ELF-1 (cell line): Measurements from ENCODE around the gene FSIP1.

ENCODE experiments used
- DNase-seq: peaks from one replicate; pipeline ENCODE4 v3.0.0-alpha.2; 2016; ENCODE audit warnings: low read depth, low spot score

Gene FSIP1

DNA sequence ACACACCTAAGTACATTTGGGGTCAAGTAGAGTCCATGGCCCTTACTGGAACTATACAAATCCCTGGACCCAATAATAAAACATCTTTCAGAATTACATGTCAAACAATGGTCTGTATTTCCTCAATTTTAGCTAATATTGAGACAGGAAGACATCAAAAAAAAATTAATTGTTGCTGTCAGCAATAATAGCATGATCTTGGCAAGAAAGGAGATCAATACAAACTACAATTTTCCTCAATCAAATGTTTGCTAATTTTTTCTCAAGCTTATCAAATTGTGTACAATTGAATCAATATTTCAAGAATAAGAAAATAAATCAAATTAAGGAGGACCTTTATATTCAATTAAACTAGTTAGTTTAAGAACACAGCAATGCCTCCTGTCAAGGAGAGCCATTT lies 62.6 kb downstream of the FSIP1 start:
- no peak for DNase-seq

DNA sequence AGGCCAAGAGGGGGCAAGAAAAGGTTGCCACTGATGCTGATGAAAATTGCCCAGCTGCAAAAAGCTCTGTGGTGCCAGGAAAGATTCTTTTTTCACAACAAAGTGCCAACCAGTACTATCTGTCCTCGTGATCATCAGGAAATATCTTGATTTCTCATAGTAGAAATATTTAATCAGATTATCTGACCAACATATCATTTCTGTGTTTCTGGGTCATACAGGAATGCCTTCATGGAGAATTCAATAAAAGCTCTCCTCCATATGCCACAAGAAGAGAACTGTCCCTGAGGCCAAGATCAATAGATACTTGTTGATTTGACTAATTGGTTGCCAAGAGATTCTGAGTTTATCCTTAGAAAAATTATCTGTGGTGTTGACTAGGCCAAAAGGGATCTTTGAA lies 63.5 kb downstream of the FSIP1 start:
- DNase-seq = no peak

DNA sequence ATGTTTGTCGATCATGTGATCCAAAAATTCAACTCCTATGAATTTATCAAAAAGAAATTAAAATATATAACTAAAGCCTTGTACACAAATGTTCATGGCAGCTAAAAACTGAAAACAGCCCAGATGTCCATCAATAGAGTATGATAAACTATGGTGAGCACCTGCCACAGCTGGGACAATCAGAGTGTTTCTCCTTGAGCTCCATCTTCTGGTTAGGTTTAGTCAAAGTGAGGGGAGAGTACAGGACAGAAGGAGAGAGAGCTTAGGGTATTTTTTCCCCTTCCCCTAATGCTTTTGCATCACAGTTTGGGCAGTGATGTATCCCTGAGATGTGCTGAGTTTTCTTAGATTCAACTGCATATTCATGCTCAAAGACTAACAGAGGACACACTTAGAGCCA lies 65.5 kb downstream of the FSIP1 start:
- DNase-seq = no peak

DNA sequence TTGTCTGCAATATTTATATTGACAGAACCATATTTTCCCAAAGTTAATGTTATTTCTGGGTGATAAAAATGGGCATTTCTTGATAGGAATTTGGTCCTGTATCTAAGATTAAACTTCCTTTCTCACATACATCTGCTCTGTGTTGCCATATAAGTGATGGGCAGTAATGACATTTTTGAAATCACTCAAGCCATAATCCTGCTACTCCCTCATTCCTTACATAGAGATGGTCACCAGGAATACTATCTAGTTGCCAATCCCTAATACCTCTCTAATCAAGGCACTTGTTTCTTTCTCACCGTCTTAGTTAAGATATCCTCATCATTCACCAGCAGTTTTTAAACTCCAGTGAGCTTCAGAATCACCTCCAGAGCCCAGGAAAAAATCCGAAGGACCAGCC lies 68.4 kb downstream of the FSIP1 start:
- no peak for DNase-seq

DNA sequence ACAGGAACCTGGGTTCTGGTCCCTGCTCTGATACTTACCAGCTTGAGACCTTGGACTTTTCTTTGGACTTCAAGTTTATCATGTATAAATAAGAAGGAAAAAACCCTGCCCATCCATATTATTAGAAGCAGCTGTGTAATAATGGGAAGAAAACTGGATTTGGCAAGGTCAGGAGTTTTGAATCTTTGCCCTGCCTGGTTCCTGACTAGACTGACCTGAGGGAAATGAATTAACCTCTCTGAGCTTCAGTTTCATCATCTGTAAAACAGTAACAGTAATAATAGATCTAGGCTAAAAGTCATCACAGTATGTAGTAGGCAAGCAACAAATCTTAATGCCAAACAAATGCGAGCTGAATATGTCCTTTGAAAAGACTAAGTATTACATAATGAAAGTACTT lies 68.8 kb downstream of the FSIP1 start:
- DNase-seq = no peak

DNA sequence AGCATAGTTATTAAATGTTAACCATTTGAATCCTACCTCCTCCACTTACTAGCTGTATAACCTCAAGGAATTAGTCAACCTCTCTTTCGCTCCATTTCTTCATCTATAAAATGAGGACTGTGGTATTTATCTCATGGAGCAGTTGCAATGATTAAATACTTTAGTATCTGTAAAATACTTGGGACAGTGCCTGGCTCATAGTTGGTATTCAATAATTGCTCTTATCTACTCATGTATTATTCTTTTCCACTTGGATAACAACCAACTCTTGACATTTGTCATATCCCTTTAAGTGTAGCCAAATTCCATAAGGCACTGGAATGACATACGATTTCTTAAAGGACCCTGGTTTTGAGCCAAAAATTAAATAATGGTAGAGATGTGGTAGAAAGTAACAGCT lies 72.0 kb downstream of the FSIP1 start:
- DNase-seq = no peak

DNA sequence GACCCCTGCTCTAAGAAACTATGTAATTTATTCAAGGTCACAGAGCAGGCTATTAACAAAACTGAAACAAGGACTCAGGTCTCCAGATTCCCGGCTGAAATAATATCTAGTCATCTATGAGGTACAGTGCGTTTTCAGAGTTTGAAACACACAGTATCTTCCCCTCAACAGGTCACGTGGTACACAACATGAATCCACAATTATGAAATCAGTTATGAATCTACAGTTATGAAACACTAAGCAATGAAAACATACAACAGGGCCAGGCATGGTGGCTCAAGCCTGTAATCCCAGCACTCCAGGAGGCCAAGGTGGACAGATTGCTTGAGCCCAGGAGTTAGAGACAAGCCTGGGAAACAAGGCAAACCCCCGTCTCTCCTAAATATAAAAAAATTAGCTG lies 72.7 kb downstream of the FSIP1 start:
- no peak for DNase-seq

DNA sequence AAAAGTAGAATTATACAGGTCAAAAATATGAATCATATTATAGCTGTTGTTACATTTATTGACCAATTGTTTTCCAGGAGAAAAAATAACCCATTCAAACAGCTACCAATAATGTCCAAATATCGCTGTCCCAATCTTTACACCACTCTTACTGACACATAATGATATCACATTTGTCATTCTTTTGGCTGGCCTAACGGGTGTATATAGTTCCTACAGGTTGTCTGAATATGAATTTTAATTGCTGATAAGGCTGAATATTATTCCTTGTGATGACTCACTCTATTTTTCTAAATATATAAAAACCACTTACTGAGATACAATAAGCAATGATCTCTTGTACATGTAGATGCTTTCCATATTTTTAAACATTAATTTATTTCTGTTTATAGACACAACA lies 76.4 kb downstream of the FSIP1 start:
- DNase-seq = no peak

DNA sequence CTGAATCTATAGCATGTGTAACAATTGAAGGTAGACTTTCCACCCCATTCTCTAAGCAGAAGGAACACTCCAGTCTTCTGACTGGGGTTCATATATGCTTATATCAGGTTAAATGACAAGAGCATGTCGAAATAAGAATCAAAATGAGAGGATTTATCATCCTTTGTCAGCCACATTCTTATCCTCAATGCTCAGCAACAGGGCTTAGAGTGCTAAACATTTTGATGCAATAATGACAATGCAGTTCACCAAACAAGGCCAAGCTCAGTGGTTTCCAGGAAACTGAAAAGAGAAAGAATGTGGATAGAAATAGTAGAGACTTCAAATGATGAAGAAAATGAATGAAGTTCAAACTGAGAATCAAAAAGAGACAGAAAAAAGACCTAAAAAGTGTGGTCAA lies 78.0 kb downstream of the FSIP1 start:
- DNase-seq = no peak

DNA sequence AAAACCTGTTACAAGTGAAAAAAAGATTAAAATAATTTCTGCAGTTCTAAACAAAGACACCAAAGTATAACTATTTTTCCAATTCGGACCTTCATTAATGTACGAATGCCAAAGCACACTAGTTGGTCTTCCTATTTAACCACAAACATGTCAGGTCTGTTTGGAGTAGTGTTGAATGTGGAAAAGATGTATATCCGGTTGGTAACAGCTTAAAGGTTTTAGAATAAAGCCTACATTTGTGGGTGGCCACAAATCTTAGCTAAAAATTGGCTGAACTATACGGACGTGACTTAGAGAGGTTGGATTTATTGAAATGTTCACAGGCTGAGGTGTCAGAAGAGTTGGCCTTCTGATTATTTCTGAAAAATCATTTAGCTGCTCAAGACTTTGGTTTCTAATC lies 78.4 kb downstream of the FSIP1 start:
- DNase-seq = no peak

DNA sequence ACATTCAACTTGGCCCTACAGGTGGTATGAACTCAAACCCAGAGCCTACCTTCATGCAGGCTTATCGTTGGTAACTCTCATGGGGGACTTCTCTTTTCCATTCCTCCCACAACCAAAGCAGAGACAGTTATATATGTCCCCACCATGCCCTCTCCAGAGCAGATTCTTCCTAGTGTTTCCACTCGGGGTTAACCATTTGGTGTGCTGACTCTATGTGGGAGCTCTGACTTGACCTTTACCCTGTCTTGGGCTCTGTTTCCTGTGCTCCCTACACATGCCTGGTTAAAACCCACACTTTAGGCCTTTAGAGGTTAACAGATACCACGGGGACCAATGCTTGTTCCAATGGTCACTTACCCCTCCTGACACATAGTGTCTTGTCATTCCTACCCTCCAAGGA lies 80.7 kb downstream of the FSIP1 start:
- DNase-seq = no peak

DNA sequence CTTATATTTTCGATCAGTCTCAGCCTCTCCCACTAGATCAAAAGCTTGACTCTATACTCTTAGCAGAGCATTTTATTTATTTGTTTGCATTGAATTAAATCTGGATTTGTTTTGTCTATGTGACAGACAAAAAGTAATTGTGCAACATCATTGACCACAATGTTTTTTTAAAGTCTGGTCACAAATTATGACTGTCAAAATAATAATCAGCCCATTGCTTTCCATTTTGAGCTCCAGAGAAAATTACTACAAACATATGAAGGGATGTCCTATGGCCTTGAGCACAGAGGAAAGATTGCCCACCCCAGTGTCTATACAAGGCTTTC lies 82.3 kb downstream of the FSIP1 start:
- no peak for DNase-seq

DNA sequence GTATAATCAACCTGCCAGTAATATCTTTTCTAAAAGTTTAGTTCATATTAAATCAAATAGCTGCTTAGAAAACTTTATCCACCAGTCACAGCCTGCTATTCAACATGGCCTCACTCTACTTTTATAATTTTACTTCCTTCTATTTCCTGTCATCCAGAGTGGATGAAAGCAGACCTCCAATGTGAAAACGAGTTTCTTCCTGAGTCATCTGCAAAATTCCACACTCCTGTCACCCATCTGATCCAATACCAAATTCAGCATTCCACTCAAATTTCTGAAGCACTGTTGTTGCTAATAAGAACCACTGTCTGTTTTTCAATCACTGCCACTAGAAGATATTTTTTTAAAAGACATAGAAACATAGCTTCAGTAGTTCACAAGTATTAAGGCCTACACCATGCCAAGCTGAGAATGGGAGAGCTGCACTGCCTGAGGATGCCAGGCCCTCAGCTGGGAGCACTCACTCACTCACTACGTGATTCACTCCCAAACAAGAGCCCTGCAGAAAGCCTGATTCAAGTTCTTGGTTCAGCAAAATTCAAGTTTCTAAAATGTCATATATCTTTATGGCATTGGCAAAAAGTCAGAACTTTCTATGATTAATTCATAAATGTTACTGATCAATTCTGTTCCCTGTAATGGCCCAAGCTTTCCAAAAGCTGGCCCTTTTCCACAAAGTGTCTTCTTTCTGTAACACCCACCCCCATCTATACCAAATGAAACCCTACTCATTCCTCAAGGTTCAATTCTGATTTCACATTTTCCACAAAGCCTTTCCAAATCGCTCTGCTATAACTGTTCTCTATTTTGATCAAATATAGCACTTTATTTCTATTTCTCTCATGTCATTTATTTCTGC lies 82.9 kb downstream of the FSIP1 start:
- DNase-seq = no peak

DNA sequence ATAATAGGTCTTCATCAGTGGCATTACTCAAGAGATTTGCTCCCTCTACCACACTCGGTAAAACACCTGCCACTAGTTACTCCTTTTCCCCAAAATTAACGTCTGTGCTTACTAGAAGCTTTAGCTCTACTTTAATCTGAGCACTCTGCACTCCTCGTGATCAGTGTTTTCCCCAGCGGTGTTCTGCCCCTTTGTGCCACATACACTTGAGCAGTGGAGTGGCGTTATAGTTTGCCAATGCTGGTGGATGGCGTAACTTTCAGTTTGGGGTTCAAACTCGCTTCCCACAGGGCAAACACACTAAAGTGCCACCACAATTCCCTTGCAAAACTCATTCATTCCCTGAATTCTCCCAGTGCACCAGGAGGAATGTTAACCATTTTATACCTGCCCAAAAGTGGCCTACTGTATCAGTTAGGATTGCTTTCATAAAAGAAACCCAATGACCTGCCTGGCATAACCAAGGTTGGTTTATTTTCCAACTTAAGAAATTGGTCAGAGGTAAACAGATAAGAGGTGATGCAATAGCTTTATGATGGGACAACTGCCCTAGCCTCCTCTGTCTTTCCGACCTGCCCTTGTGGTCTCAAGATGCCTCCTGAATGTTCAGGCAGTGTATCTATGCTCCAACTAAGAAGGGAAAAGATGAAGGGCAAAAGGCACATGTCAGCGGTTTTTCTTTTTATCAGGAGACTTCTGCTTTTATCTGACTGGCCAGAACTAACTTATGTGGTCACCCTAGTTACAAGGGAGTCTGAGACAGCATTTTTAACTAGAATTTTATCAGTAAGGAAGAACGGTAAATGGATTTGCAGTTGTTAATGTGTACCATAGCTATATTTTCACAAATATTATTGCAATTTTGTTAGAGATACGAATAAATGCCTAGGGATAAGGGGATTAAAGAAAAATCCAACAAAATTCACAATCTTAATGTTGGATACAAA lies 83.9 kb downstream of the FSIP1 start:
- no peak for DNase-seq

DNA sequence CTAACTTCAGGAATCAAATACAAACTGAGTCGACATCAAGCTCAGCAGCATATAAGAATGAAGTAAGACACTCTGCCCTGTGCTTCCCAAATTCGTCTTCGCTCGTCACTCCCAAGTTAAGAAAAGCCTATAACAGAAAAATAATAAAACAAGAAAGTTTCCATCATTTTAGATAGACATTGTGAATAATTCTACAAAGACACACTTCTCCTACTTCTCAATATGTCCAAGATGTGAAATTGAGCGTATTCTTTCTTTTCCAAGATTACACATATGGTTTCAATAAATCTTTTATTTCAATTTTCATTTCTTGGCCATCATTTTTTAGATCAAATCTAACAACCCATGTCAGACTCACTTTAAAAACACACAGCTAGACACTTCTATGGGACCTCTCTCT lies 85.1 kb downstream of the FSIP1 start:
- no peak for DNase-seq

DNA sequence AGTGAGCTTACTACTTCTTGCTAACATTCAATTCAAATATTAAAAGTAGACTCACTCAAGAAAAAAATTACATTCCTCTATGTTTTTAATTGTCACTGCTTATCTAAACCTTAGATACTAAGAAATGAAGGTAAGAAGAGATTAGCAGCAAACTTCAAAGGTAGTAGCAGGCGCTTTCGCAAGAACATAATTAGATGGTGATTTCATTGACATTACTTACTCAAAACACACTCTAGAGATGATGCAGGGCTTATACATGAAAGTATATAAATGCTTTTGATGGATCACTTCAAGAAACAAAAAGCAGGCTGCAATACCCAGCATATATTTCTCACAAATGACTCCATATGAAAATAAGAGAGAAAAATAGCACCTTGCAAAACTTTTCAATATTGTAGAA lies 86.8 kb downstream of the FSIP1 start:
- DNase-seq = no peak

DNA sequence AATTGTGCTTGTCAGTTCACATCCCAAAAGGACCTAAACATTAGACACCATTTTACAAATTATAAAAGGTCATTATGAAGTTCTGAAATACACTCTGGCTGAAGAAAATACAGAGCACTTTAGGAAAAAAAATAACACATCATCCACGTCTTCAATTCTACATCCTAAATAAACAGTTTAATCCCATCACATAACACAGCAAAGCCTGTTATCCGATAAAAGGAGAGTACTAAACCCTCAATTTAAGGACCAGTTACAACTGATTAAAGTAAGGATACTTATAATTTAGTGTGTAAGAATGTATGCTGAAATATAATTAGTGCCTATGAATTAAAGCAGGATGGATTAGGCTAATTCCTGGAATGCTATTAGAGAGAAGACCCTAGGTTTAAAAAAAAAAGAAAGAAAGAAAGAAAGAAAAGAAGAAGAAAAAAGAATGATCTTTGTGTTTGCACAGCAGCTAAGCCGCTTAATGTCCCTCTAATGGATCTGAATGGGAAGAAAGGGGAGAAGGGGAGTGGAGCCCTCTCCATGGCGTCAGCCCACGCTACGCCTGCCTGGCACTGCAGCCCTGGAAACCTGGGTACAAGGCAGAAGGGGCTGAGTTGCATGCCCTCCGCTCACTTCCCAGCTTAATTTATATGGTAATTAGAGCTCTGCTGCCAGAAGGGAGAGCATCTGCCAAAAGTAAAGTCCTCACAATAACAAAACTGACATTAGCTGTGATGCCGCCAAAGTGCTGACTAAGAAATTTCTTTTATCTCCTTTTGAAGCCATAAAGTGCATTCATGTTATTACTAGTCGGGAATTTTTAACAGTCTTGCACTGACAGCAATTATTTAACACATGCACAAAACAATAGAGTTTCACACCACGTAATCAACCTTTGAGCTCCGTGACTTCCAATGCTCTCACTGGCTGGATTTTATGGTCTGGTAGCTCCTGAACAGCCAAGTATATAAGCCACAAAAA lies 90.0 kb downstream of the FSIP1 start:
- no peak for DNase-seq

DNA sequence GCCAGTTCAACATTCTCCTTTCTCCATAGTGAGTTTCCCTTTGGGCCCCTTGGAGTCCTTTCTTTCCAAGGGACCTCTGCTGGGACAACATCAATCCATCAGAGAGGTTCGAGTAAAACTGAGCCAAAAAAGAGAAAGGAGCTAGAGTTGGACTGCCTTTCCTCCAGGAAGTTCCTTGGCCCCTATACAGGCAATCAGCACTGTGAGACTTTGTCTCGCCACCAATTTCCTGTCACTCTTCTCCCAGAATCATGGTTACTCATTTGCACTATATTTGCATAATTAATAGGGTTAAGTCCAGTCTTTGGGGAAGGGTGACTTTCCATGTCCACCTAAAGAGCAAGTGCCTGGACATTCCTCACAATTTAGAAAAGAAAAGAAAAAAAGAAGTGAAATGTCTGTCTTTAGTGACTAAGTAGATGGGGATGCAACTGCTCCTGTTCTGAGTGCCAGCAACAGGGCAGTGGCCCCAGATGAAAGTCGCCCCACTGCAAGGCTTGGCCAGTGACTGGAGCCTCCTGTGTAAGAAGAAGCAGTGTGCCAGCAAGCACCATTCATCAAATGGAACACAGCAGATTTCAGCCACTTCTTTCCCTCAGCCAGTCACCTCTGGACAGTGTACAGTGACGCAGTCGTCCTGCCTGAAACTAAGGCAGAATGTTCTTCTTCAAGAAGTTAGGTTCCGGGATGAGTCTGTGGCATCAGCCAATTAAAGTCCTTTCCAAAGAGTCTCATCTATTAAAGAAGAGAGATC lies 91.6 kb downstream of the FSIP1 start:
- peak; percentile 6 for DNase-seq

DNA sequence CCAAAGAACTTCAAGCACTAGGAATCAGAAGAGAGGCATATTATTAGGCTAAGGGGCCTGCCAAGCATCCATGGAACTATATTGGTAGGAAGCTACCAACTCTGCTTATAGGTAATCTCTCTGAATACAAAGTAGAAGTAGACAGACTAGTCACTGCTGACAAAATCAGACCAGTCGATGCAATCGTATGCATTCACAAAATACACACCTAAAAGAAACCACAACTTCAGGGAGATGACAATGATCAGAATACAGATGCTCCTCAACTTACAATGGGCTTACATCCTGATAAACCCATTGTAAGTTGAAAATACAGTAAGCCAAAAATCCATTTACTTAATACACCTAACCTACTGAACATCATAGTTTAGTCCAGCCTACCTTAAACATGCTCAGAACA lies 94.7 kb downstream of the FSIP1 start:
- no peak for DNase-seq

DNA sequence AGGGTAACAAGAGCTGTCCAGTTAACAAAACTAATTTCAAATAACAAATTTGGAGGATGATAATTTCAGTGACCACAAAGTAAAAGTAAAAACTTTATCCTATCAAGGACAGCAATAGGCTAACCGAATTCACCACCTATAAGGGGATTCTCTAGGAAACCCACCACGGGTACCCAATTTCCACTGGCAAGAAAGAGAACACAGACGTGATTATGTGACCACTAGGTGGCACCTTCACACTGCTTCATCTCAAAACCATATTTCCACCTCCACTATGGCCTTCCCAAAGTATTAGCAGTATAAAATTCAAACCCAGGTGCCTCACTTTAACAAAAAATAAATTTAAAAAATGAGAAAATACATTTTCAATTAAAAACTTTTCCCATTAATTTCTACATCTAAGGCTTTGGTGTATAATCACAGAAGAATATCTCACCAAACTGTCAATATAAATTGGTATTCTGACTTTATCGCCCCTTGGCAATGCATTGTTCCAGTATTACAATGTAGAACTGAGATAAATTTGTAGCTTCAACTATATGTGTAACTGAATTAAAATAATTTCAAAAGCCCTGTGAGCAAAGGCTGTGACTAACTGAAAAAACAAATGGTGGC lies 96.5 kb downstream of the FSIP1 start:
- peak; percentile 46 for DNase-seq

DNA sequence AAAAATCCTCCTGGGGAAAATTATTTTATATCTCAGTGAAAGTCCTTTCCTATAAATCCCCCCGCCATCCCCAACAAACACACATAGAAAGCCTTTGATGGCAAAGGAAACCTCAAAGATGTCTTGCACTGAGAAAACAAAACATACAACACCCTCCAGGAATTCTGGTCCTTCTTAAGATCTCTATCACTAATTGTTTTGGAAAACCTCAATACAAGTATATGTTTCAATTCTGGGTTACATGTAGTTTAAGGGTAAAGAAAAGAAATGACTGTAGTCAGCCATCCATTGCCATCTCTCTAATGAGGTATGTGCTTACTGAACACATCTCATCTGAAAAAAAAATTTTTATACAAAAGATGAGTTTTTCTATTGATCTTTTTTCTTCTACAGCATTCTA lies 97.3 kb downstream of the FSIP1 start:
- DNase-seq = no peak
